H1 (cell line): ENCODE measurements around the gene UGT1A1. TPM values are rescaled to one million over a fixed set of nuclear protein-coding genes. Genes with fewer than 3 reads are reported as not detected.

Experiments used
- CTCF ChIA-PET: fragments of 300-600 bp; sonication (Branson Sonifier 250); formaldehyde crosslinking; loops from one replicate; lab custom pipeline; 2021; ENCODE audit not compliant: partially characterized antibody; lab: Charles Lee
- POLR2A ChIA-PET: fragments of 300-600 bp; sonication (Branson Sonifier 250); formaldehyde crosslinking; loops from one replicate; lab custom pipeline; 2021; ENCODE audit warnings: inconsistent platforms; ENCODE audit not compliant: partially characterized antibody; lab: Charles Lee
- DNase-seq, 2 experiments: peaks; one replicate each; pipeline versions ENCODE4 v3.0.0 to v3.0.0-alpha.2; 2010 to 2022; ENCODE audit warnings: low spot score in 2 of 2, low read depth in 1 of 2, mixed read lengths in 1 of 2
- FAIRE-seq: peaks from 2 replicates; lab custom pipeline; 2011; peaks lifted over from hg19 to GRCh38; lab: Jason Lieb, UNC
- H2AFZ ChIP-seq: 2 replicates; pipeline ENCODE4 v1.8.1; 2012; ENCODE audit warnings: low read length, inconsistent platforms
- H2AK5ac ChIP-seq: 2 replicates; pipeline ENCODE4 v1.6.1; 2013; ENCODE audit warnings: low read depth, low read length
- H2BK120ac ChIP-seq: replicated peaks from 2 replicates; pipeline ENCODE3; 2013; ENCODE audit warnings: low read depth, low read length, inconsistent platforms
- H2BK12ac ChIP-seq: 2 replicates; pipeline ENCODE4 v1.6.1; 2013; ENCODE audit warnings: low read depth, low read length
- H2BK15ac ChIP-seq: 2 replicates; pipeline ENCODE4 v1.6.1; 2013; ENCODE audit warnings: low read length
- H2BK20ac ChIP-seq: 2 replicates; pipeline ENCODE4 v1.6.1; 2013; ENCODE audit warnings: low read length
- H2BK5ac ChIP-seq: 2 replicates; pipeline ENCODE4 v1.6.1; 2013; ENCODE audit warnings: low read depth, low read length
- H3K14ac ChIP-seq: 2 replicates; pipeline ENCODE4 v1.6.1; 2013; ENCODE audit warnings: inconsistent platforms; ENCODE audit not compliant: insufficient read length
- H3K18ac ChIP-seq: 2 replicates; pipeline ENCODE4 v1.6.1; 2013; ENCODE audit warnings: low read length; ENCODE audit errors: extremely low read depth
- H3K23ac ChIP-seq: 2 replicates; pipeline ENCODE4 v1.6.1; 2013; ENCODE audit warnings: inconsistent platforms; ENCODE audit not compliant: insufficient read length
- H3K23me2 ChIP-seq: 2 replicates; pipeline ENCODE4 v1.6.1; 2013; ENCODE audit warnings: low read depth, low read length
- H3K27ac ChIP-seq: 2 replicates; pipeline ENCODE4 v1.6.1; 2011; ENCODE audit warnings: low read depth, low read length, inconsistent platforms
- H3K27me3 ChIP-seq, 4 experiments: replicated peaks in 1 of 4; 1 replicate in 1 of 4; 2 replicates in 3 of 4; pipeline versions ENCODE4 v1.6.1 to v1.8.1; 2011 to 2013; ENCODE audit warnings: low read length in 3 of 4, mild to moderate bottlenecking in 3 of 4, inconsistent platforms in 2 of 4, mixed read lengths in 2 of 4, moderate library complexity in 1 of 4; ENCODE audit not compliant: control insufficient read depth in 3 of 4, insufficient read depth in 3 of 4; ENCODE audit errors: extremely low read depth in 1 of 4
- H3K36me3 ChIP-seq, 4 experiments: 2 replicates each; pipeline versions ENCODE4 v1.6.1 to v1.8.1; 2011 to 2013; ENCODE audit warnings: mild to moderate bottlenecking in 4 of 4, low read length in 3 of 4, moderate library complexity in 2 of 4, control low read depth in 1 of 4, inconsistent platforms in 1 of 4; ENCODE audit not compliant: insufficient read depth in 4 of 4, control insufficient read depth in 2 of 4
- H3K4ac ChIP-seq: replicated peaks from 2 replicates; pipeline ENCODE3; 2013; ENCODE audit warnings: low read length, low read depth, mixed read lengths, inconsistent platforms; ENCODE audit not compliant: insufficient read length
- H3K4me1 ChIP-seq, 4 experiments: replicated peaks in 1 of 4; 1 replicate in 1 of 4; 2 replicates in 3 of 4; pipeline versions ENCODE4 v1.6.1 to v1.8.1; 2011 to 2013; ENCODE audit warnings: low read length in 3 of 4, inconsistent platforms in 2 of 4, mixed read lengths in 1 of 4; ENCODE audit not compliant: insufficient read depth in 4 of 4, control insufficient read depth in 3 of 4
- H3K4me2 ChIP-seq, 2 experiments: 2 replicates each; pipeline versions ENCODE4 v1.6.1 to v1.8.1; 2011 to 2013; ENCODE audit warnings: low read depth in 2 of 2, low read length in 2 of 2, control low read depth in 1 of 2, inconsistent platforms in 1 of 2, mild to moderate bottlenecking in 1 of 2; ENCODE audit not compliant: insufficient read depth in 1 of 2
- H3K4me3 ChIP-seq, 4 experiments: fragments of 200-600, 300-600 bp in 1 of 4; sonication (generic), shearing (Covaris generic), sonication (Bioruptor Twin) in 1 of 4; 2 replicates each; pipeline versions ENCODE4 v1.5.1 to v1.8.1; 2011 to 2016; ENCODE audit warnings: low read length in 4 of 4, low read depth in 3 of 4, control low read depth in 2 of 4, inconsistent platforms in 2 of 4, mild to moderate bottlenecking in 2 of 4, mixed read lengths in 1 of 4, moderate library complexity in 1 of 4; ENCODE audit not compliant: insufficient read depth in 2 of 4; ENCODE audit errors: extremely low read depth in 1 of 4
- H3K56ac ChIP-seq: replicated peaks from 2 replicates; pipeline ENCODE3; 2013; ENCODE audit warnings: low read depth, mild to moderate bottlenecking, mixed read lengths, low read length, inconsistent platforms; ENCODE audit not compliant: insufficient read length
- H3K79me1 ChIP-seq: 2 replicates; pipeline ENCODE4 v1.6.1; 2013; ENCODE audit warnings: low read depth, low read length, control low read depth
- H3K79me2 ChIP-seq, 2 experiments: 2 replicates each; pipeline versions ENCODE4 v1.6.1 to v1.8.1; 2012 to 2013; ENCODE audit warnings: low read length in 2 of 2, mild to moderate bottlenecking in 2 of 2, inconsistent platforms in 1 of 2; ENCODE audit not compliant: insufficient read depth in 2 of 2, control insufficient read depth in 1 of 2
- H3K9ac ChIP-seq, 4 experiments: replicated peaks in 1 of 4; 1 replicate in 1 of 4; 2 replicates in 3 of 4; pipeline versions ENCODE4 v1.6.1 to v1.8.1; 2011 to 2013; ENCODE audit warnings: low read depth in 3 of 4, low read length in 3 of 4, control low read depth in 2 of 4, mild to moderate bottlenecking in 2 of 4, moderate library complexity in 2 of 4, inconsistent platforms in 1 of 4; ENCODE audit errors: extremely low read depth in 1 of 4
- H3K9me3 ChIP-seq, 2 experiments: 2 replicates each; pipeline versions ENCODE4 v1.6.1 to v1.8.1; 2012 to 2013; ENCODE audit warnings: mild to moderate bottlenecking in 2 of 2, moderate library complexity in 2 of 2, control low read depth in 1 of 2, inconsistent platforms in 1 of 2, low read depth in 1 of 2, low read length in 1 of 2, mixed read lengths in 1 of 2; ENCODE audit not compliant: insufficient read depth in 2 of 2
- H4K20me1 ChIP-seq, 2 experiments: replicated peaks in 1 of 2; 2 replicates each; pipeline versions ENCODE3 to v1.8.1; 2011 to 2013; ENCODE audit warnings: inconsistent platforms in 2 of 2, low read length in 2 of 2, mild to moderate bottlenecking in 1 of 2; ENCODE audit not compliant: insufficient read depth in 2 of 2, control insufficient read depth in 1 of 2
- H4K5ac ChIP-seq: 2 replicates; pipeline ENCODE4 v1.6.1; 2013; ENCODE audit warnings: low read length, low read depth, mixed read lengths, inconsistent platforms; ENCODE audit not compliant: insufficient read length
- H4K8ac ChIP-seq: 2 replicates; pipeline ENCODE4 v1.8.0; 2013; ENCODE audit warnings: mild to moderate bottlenecking, moderate library complexity, low read length, inconsistent platforms; ENCODE audit not compliant: insufficient read depth; ENCODE audit errors: extremely low read depth
- H4K91ac ChIP-seq: replicated peaks from 2 replicates; pipeline ENCODE3; 2013; ENCODE audit warnings: low read length, mixed read lengths, inconsistent platforms; ENCODE audit not compliant: insufficient read length
- CHD2 ChIP-seq: IDR thresholded peaks from 2 replicates; pipeline ENCODE4 v1.6.1; 2012; ENCODE audit warnings: low read length, improper control_type of control experiment
- EGR1 ChIP-seq: IDR thresholded peaks from 2 replicates; pipeline ENCODE4 v1.6.1; 2011; ENCODE audit warnings: low read depth, low read length, borderline replicate concordance
- EZH2 ChIP-seq: fragments of 200-600 bp; sonication (generic); IDR thresholded peaks from 2 replicates; pipeline ENCODE4 v1.7.1; 2012; ENCODE audit warnings: low read depth, mild to moderate bottlenecking, moderate library complexity, low read length, inconsistent platforms; ENCODE audit not compliant: severe bottlenecking
- FOSL1 ChIP-seq: IDR thresholded peaks from 2 replicates; pipeline ENCODE4 v1.6.1; 2011; ENCODE audit warnings: mild to moderate bottlenecking, low read depth, low read length, moderate library complexity; ENCODE audit not compliant: insufficient read depth
- KDM5A ChIP-seq: fragments of 200-600 bp; IDR thresholded peaks from 2 replicates; pipeline ENCODE4 v1.7.1; 2012; ENCODE audit warnings: mild to moderate bottlenecking, low read length, inconsistent platforms, mixed read lengths
- MAFK ChIP-seq: IDR thresholded peaks from 2 replicates; pipeline ENCODE4 v1.6.1; 2012; ENCODE audit warnings: low read depth, mild to moderate bottlenecking, improper control_type of control experiment, low read length
- MAX ChIP-seq: IDR thresholded peaks from 2 replicates; pipeline ENCODE4 v1.6.1; 2012; ENCODE audit warnings: inconsistent platforms
- NRF1 ChIP-seq: IDR thresholded peaks from 2 replicates; pipeline ENCODE4 v1.6.1; 2011; ENCODE audit warnings: mild to moderate bottlenecking, low read depth, low read length, improper control_type of control experiment
- RNF2 ChIP-seq: fragments of 200-900, 300-1000 bp; sonication (generic); IDR thresholded peaks from 2 replicates; pipeline ENCODE4 v1.7.1; 2016; ENCODE audit warnings: borderline replicate concordance, low read depth, mild to moderate bottlenecking, antibody characterized with exemption, low read length; ENCODE audit not compliant: poor library complexity, severe bottlenecking; ENCODE audit errors: missing control alignments
- SIN3A ChIP-seq, 2 experiments: IDR thresholded peaks in 1 of 2; conservative IDR thresholded peaks in 1 of 2; 2 replicates each; pipeline ENCODE4 v1.6.1; 2011 to 2012; ENCODE audit warnings: low read length in 2 of 2, improper control_type of control experiment in 1 of 2, low read depth in 1 of 2, mild to moderate bottlenecking in 1 of 2
- TBP ChIP-seq: IDR thresholded peaks from 2 replicates; pipeline ENCODE4 v1.6.1; 2011; ENCODE audit warnings: low read depth, low read length, improper control_type of control experiment
- WGBS, 2 experiments: shearing (Covaris generic) in 1 of 2; methylation state at CpG; one replicate each; pipeline versions ENCODE4 v1.1.6 to v1.1.7; 2013 to 2015; ENCODE audit warnings: low lambda C conversion rate in 2 of 2, mixed read lengths in 2 of 2, inconsistent platforms in 1 of 2, low coverage in 1 of 2, missing lambda C conversion rate in 1 of 2; ENCODE audit not compliant: insufficient replicate concordance in 2 of 2, insufficient coverage in 1 of 2, insufficient read length in 1 of 2; ENCODE audit errors: extremely low coverage in 1 of 2, missing lambda C conversion rate in 1 of 2; 5-methylcytosine and 5-hydroxymethylcytosine counted together
- polyA plus RNA-seq, 7 experiments: library from polyadenylated mRNA; depleted of rRNA in 3 of 7; stranded (reverse) in 5 of 7; unstranded in 2 of 7; fragments of >200 nt in 5 of 7; fragments of 200-250 nt in 2 of 7; gene quantifications; 1 replicate in 5 of 7; 2 replicates in 1 of 7; 4 replicates in 1 of 7; pipeline versions ENCODE4 v1.2.1 to v1.2.3, GENCODE V29; 2011 to 2013; ENCODE audit warnings: missing spikeins in 2 of 7, mixed read lengths in 2 of 7
- total RNA-seq: library from RNA; stranded (reverse); fragmentation: NEBNext Ultra II Directional; extraction: Animal tissue kit (Norgen Biotek cat#: 25700); gene quantifications from 2 replicates; pipeline ENCODE4 v1.2.1, GENCODE V29; 2021
- TF ChIP-seq, protein P1 (sequence below): IDR thresholded peaks from 2 replicates; pipeline ENCODE4 v1.6.1; 2012; ENCODE audit warnings: low read length, inconsistent platforms

UGT1A1 gene
- total and polyA plus RNA-seq, 2 of the 8 experiments (the other 6 are each of a cell fraction or from before 2014, with no cell fraction given): not detected

DNA sequence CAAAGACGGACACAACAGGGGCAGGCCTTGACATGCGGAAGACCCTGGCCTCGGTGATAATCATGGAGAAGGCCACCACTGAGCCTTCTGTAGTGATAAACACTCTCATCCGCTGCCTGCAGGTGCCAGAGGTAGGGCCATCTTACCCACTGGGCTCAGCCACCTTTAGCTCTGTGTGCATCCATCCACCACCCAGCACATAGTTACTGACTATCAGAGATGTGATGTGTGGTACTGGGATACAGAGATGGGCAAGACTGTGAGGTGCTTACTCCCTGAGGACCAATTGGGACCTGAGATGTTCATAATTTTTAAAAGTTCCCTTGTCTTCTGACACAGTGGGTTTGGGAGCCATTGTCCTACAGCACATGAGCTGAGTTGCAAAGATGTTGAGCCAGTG lies 19.7 kb downstream of the UGT1A1 start:
- H3K23me2 ChIP-seq: no peaks in the 10 kb centered on the region; the same call in 1 of the 2 replicates
- H2AK5ac ChIP-seq: no peak overlapping the region
- H2BK120ac ChIP-seq: no peak overlapping the region
- no peak overlapping the region for H3K9ac ChIP-seq
- POLR2A ChIA-PET: no interaction called here
- no peaks in the 10 kb centered on the region for H3K79me2 ChIP-seq
- H3K36me3 ChIP-seq: no peaks in the 10 kb centered on the region
- H3K18ac ChIP-seq: no peak overlapping the region
- no peak overlapping the region for H3K27ac ChIP-seq
- no peak overlapping the region for H2BK12ac ChIP-seq
- H3K79me1 ChIP-seq: no peaks in the 10 kb centered on the region
- no peak overlapping the region for H3K4me2 ChIP-seq
- H4K8ac ChIP-seq: no peak overlapping the region
- H3K4ac ChIP-seq: no peak overlapping the region
- peaks cover 9 to 13% of the 10 kb centered on the region in 2 experiments; a peak in 3 of 4 replicates for H3K9me3 ChIP-seq
- 96% methylated on average over 4 of the region's 4 CpGs; no CpG with 5 or more reads in 1 of the 2 experiments for WGBS, 2 experiments
- no peak overlapping the region for H4K5ac ChIP-seq
- H2BK20ac ChIP-seq: no peak overlapping the region
- CTCF ChIA-PET: interaction anchor here (0.7 kb wide), 1 partner anchor 43 kb away, joined by 3 read pairs; no protein-coding TSS in a partner anchor
- no peak overlapping the region for H2BK15ac ChIP-seq
- no peak overlapping the region for H3K56ac ChIP-seq
- no peaks in the 10 kb centered on the region for H3K27me3 ChIP-seq
- no peak overlapping the region for H4K91ac ChIP-seq
- no peak overlapping the region for H2AFZ ChIP-seq
- no peak overlapping the region for H3K14ac ChIP-seq
- H3K23ac ChIP-seq: no peak overlapping the region
- DNase-seq: no peak
- no peak overlapping the region for H2BK5ac ChIP-seq
- H4K20me1 ChIP-seq: no peaks in the 10 kb centered on the region
- no peak for FAIRE-seq
- no peak overlapping the region for H3K4me3 ChIP-seq
- H3K4me1 ChIP-seq: no peaks in the 10 kb centered on the region
- TF ChIP-seq, protein P1, sequence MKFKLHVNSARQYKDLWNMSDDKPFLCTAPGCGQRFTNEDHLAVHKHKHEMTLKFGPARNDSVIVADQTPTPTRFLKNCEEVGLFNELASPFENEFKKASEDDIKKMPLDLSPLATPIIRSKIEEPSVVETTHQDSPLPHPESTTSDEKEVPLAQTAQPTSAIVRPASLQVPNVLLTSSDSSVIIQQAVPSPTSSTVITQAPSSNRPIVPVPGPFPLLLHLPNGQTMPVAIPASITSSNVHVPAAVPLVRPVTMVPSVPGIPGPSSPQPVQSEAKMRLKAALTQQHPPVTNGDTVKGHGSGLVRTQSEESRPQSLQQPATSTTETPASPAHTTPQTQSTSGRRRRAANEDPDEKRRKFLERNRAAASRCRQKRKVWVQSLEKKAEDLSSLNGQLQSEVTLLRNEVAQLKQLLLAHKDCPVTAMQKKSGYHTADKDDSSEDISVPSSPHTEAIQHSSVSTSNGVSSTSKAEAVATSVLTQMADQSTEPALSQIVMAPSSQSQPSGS: no peak
- no peak for TF ChIP-seq KDM5A
- TF ChIP-seq MAX: no peak
- TF ChIP-seq FOSL1: no peak
- no peak for TF ChIP-seq EGR1
- TF ChIP-seq RNF2: no peak
- TF ChIP-seq EZH2: no peak
- no peak for TF ChIP-seq MAFK
- no peak for TF ChIP-seq SIN3A (conservative IDR thresholded peaks at IDR 0.05 in 1 of 2, IDR thresholded peaks at IDR 0.05 in 1 of 2; ENCODE audit: low read depth in 1 of 2, low read length in 2 of 2)
- no peak for TF ChIP-seq NRF1
- TF ChIP-seq CHD2: no peak
- no peak for TF ChIP-seq TBP
